ENCODE measurements around the gene CCDC92. TPM values are rescaled to one million over a fixed set of nuclear protein-coding genes. Genes with fewer than 3 reads are reported as not detected.

CCDC92 gene
- total RNA-seq, 1 experiment from 2014 or later, result 53.7 TPM

DNA sequence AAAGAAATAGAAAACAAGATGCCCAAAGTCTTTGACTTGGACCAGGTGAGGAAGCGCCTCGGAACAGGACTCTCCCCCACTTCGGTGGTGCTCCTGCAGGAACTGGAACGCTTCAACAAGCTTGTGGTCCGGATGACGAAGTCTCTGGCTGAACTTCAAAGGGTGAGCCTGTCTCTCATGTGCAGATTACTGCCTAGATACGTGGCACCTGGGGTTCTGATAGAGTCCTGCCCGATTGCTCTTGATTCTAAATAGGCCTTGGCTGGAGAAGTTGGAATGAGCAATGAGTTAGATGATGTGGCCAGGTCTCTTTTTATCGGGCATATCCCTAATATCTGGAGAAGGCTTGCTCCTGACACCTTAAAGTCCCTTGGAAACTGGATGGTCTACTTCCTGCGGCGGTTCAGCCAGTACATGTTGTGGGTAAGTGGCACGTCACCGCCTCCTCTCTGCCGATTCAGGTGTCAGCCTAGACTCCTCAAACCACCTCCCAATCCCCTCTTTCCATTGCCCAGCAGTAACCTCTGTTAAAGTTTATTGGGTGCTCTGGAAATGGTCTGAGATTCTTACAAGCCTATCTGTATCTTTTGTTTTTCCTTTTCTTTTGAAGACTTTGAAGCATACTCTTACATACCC, 40.8 kb downstream of the CCDC92 start:
- Histone ChIP-seq H3K9me3 (ENCODE audit: control insufficient read depth, insufficient read depth, low read depth, low read length) (no peaks in the 10 kb centered on the region), H3K4me3 (ENCODE audit: low read depth in 2 of 2, low read length in 2 of 2) (no peak overlapping the region), H3K27ac (ENCODE audit: low read length) (no peak overlapping the region), H3K4me1 (ENCODE audit: control insufficient read depth, insufficient read depth, low read length) (no peaks in the 10 kb centered on the region), H3K36me3 (ENCODE audit: control insufficient read depth, insufficient read depth, low read length) (no peaks in the 10 kb centered on the region), H3K27me3 (ENCODE audit: control insufficient read depth, insufficient read depth, low read length) (0 out of 2 replicates have a peak, but pooled peaks cover 4% of the 10 kb centered on the region)
- ChIA-PET CTCF (no interaction called here), POLR2A (no interaction called here)
- TF ChIP-seq TCF7L2 (IDR thresholded peaks at IDR 0.05; ENCODE audit: low read depth, low read length) (no peak), POLR2AphosphoS5 (IDR thresholded peaks at IDR 0.05; ENCODE audit: low read depth, low read length) (no peak), SIN3A (IDR thresholded peaks at IDR 0.05; ENCODE audit: borderline replicate concordance, insufficient read depth, low read depth, low read length) (no peak)
- TF ChIP-seq, protein P1, sequence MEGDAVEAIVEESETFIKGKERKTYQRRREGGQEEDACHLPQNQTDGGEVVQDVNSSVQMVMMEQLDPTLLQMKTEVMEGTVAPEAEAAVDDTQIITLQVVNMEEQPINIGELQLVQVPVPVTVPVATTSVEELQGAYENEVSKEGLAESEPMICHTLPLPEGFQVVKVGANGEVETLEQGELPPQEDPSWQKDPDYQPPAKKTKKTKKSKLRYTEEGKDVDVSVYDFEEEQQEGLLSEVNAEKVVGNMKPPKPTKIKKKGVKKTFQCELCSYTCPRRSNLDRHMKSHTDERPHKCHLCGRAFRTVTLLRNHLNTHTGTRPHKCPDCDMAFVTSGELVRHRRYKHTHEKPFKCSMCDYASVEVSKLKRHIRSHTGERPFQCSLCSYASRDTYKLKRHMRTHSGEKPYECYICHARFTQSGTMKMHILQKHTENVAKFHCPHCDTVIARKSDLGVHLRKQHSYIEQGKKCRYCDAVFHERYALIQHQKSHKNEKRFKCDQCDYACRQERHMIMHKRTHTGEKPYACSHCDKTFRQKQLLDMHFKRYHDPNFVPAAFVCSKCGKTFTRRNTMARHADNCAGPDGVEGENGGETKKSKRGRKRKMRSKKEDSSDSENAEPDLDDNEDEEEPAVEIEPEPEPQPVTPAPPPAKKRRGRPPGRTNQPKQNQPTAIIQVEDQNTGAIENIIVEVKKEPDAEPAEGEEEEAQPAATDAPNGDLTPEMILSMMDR (IDR thresholded peaks at IDR 0.05), result no peak
- TF ChIP-seq, protein P2, sequence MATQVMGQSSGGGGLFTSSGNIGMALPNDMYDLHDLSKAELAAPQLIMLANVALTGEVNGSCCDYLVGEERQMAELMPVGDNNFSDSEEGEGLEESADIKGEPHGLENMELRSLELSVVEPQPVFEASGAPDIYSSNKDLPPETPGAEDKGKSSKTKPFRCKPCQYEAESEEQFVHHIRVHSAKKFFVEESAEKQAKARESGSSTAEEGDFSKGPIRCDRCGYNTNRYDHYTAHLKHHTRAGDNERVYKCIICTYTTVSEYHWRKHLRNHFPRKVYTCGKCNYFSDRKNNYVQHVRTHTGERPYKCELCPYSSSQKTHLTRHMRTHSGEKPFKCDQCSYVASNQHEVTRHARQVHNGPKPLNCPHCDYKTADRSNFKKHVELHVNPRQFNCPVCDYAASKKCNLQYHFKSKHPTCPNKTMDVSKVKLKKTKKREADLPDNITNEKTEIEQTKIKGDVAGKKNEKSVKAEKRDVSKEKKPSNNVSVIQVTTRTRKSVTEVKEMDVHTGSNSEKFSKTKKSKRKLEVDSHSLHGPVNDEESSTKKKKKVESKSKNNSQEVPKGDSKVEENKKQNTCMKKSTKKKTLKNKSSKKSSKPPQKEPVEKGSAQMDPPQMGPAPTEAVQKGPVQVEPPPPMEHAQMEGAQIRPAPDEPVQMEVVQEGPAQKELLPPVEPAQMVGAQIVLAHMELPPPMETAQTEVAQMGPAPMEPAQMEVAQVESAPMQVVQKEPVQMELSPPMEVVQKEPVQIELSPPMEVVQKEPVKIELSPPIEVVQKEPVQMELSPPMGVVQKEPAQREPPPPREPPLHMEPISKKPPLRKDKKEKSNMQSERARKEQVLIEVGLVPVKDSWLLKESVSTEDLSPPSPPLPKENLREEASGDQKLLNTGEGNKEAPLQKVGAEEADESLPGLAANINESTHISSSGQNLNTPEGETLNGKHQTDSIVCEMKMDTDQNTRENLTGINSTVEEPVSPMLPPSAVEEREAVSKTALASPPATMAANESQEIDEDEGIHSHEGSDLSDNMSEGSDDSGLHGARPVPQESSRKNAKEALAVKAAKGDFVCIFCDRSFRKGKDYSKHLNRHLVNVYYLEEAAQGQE (IDR thresholded peaks at IDR 0.05; ENCODE audit: insufficient read depth in 1 of 2, low read depth in 2 of 2, low read length in 1 of 2), result no peak
- intact Hi-C loops (cut with micrococcal nuclease; ENCODE audit: unreplicated experiment) (no loop called here), in situ Hi-C loops (cut with HindIII; ENCODE audit: low pct_unique_long_range_greater_than_20kb, low sequenced_read_pairs) (no loop called here)
- DNase-seq (ENCODE audit: low read depth, low spot score) (no peak), ATAC-seq (no peak)
- no TSS peak for BruUV-seq (replicated peaks)

DNA sequence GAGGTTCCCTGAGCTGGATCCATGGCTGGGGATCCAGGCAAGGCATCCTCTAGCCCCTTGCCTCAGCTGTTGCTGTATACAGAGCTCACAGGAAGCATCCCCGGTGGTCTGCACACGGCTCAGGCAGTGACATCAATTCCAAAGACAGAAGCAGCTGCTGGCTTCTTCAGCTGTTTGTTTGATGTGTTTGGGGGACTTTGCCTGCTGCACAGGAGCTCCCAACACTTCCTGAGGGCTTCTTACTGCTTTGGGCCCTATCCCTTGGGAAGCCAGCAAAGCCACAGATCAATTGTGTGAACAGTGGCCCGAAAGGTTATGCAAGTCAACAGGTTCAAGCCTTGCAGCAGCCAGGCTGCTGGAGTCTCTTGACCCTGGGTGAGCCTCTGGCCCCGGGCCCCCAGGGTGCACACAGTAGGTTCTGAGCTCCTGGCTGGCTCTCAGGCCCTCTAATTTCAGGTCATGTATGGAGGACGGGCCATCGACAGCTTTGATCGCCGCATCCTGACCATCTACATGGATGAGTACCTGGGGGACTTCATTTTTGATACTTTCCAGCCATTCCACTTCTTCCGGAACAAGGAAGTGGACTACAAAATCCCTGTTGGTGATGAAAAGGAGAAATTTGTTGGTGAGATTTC, 42.6 kb downstream of the CCDC92 start:
- BruUV-seq (replicated peaks), result no TSS peak
- Histone ChIP-seq H3K27me3 (ENCODE audit: control insufficient read depth, insufficient read depth, low read length) (0 out of 2 replicates have a peak, but pooled peaks cover 4% of the 10 kb centered on the region), H3K9me3 (ENCODE audit: control insufficient read depth, insufficient read depth, low read depth, low read length) (no peaks in the 10 kb centered on the region), H3K36me3 (ENCODE audit: control insufficient read depth, insufficient read depth, low read length) (no peaks in the 10 kb centered on the region), H3K4me1 (ENCODE audit: control insufficient read depth, insufficient read depth, low read length) (no peaks in the 10 kb centered on the region), H3K4me3 (ENCODE audit: low read depth in 2 of 2, low read length in 2 of 2) (no peak overlapping the region), H3K27ac (ENCODE audit: low read length) (no peak overlapping the region)
- DNase-seq (ENCODE audit: low read depth, low spot score), result no peak
- POLR2A ChIA-PET, result no interaction called here
- in situ Hi-C loops (cut with HindIII; ENCODE audit: low pct_unique_long_range_greater_than_20kb, low sequenced_read_pairs), result no loop called here
- intact Hi-C loops (cut with micrococcal nuclease; ENCODE audit: unreplicated experiment), result no loop called here
- ATAC-seq, result no peak
- TF ChIP-seq, protein P1 (IDR thresholded peaks at IDR 0.05), result no peak
- TF ChIP-seq, protein P2 (IDR thresholded peaks at IDR 0.05; ENCODE audit: insufficient read depth in 1 of 2, low read depth in 2 of 2, low read length in 1 of 2), result no peak
- TF ChIP-seq POLR2AphosphoS5 (IDR thresholded peaks at IDR 0.05; ENCODE audit: low read depth, low read length), result no peak
- no peak for TF ChIP-seq SIN3A (IDR thresholded peaks at IDR 0.05; ENCODE audit: borderline replicate concordance, insufficient read depth, low read depth, low read length)
- CTCF ChIA-PET, result no interaction called here
